Measurements from ENCODE around the gene DMPK. TPM values are rescaled to one million over a fixed set of nuclear protein-coding genes. Genes with fewer than 3 reads are reported as not detected.
A peak's percentile ranks its signal among the peaks of the same experiment; 100 is the strongest.

The DMPK gene
- total RNA-seq, 2 experiments from 2014 or later, result 14.9 to 34.7 TPM

- intact Hi-C loops (cut with micrococcal nuclease; ENCODE audit: unreplicated experiment), result loop anchor here (5.0 kb wide), 1 partner anchor 79 kb away; the partner anchor contains the start of genes QPCTL and SNRPD2
- H3K79me2 ChIP-seq (ENCODE audit: insufficient read depth, low read depth, low read length), result no peaks in the 10 kb centered on the region
- no peaks in the 10 kb centered on the region for H3K9me2 ChIP-seq (ENCODE audit: insufficient read depth, low read length)
- H3K4me1 ChIP-seq (ENCODE audit: insufficient read depth, low read length, poor library complexity, severe bottlenecking), result peaks cover 33% of the 10 kb centered on the region
- H3K27ac ChIP-seq (ENCODE audit: low read depth, low read length, poor library complexity, severe bottlenecking), result peak overlapping the region; percentile 29
- DNase-seq (ENCODE audit: low spot score), result no peak
- H3K4me3 ChIP-seq (ENCODE audit: low read depth, low read length, poor library complexity, severe bottlenecking), result peak overlapping the region; percentile 71
- H3K9me3 ChIP-seq (ENCODE audit: low read length), result no peaks in the 10 kb centered on the region
- no TSS peak for BruUV-seq (replicated peaks)
- peak overlapping the region; percentile 91 for H3K4me2 ChIP-seq (ENCODE audit: low read length)
- ChIA-PET CTCF (ENCODE audit: unreplicated experiment) (no interaction called here), POLR2A (no interaction called here)
- no peak for TF ChIP-seq EZH2phosphoT487 (IDR thresholded peaks at IDR 0.05; ENCODE audit: borderline replicate concordance, low read depth, low read length)
- TF ChIP-seq CTCF (conservative IDR thresholded peaks at IDR 0.05; ENCODE audit: low read length), result no peak
- no peak overlapping the region for H2AFZ ChIP-seq (ENCODE audit: low read length)
- no peaks in the 10 kb centered on the region for H3K36me3 ChIP-seq (ENCODE audit: insufficient read depth, low read length)
- no peaks in the 10 kb centered on the region for H4K20me1 ChIP-seq (ENCODE audit: insufficient read depth, low read length)
Measured at GRCh38 chr19:45771311-45771933, 10.9 kb downstream of the DMPK start.

DNA sequence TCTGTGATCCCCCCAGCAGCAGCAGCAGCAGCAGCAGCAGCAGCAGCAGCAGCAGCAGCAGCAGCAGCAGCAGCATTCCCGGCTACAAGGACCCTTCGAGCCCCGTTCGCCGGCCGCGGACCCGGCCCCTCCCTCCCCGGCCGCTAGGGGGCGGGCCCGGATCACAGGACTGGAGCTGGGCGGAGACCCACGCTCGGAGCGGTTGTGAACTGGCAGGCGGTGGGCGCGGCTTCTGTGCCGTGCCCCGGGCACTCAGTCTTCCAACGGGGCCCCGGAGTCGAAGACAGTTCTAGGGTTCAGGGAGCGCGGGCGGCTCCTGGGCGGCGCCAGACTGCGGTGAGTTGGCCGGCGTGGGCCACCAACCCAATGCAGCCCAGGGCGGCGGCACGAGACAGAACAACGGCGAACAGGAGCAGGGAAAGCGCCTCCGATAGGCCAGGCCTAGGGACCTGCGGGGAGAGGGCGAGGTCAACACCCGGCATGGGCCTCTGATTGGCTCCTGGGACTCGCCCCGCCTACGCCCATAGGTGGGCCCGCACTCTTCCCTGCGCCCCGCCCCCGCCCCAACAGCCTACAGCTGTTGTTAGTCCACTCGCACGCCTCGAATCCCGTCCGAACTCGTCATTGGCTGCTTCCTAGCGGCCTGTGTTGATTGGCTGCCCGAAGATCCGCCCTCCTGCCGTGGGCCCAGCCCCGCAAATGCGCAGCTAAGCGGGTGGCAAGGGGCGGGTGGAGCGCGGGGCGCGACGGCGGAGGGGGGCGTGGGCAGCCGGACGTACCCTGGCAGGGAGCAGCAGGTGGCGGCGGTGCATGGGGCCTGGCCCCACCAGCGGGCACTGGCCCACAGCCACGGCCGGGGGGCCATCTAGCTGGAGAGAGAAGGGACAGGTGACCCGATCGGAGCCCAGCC is 11.8 kb downstream of the DMPK start:
- H3K36me3 ChIP-seq (ENCODE audit: insufficient read depth, low read length), result no peaks in the 10 kb centered on the region

More for the DNA sequence above, 11.8 kb downstream of the DMPK start:
- Histone ChIP-seq H3K79me2 (ENCODE audit: insufficient read depth, low read depth, low read length) (no peaks in the 10 kb centered on the region), H3K9me3 (ENCODE audit: low read length) (no peaks in the 10 kb centered on the region), H4K20me1 (ENCODE audit: insufficient read depth, low read length) (no peaks in the 10 kb centered on the region), H3K4me3 (ENCODE audit: low read depth, low read length, poor library complexity, severe bottlenecking) (peak overlapping the region; percentile 71), H3K27ac (ENCODE audit: low read depth, low read length, poor library complexity, severe bottlenecking) (peak overlapping the region; percentile 71), H2AFZ (ENCODE audit: low read length) (peak overlapping the region; percentile 17; the same call in 1 of the 2 replicates), H3K4me2 (ENCODE audit: low read length) (peak overlapping the region; percentile 91), H3K4me1 (ENCODE audit: insufficient read depth, low read length, poor library complexity, severe bottlenecking) (peaks cover 33% of the 10 kb centered on the region), H3K9me2 (ENCODE audit: insufficient read depth, low read length) (no peaks in the 10 kb centered on the region)
- no TSS peak for BruUV-seq (replicated peaks)
- ChIA-PET CTCF (ENCODE audit: unreplicated experiment) (interaction anchor here (0.5 to 0.6 kb wide), 4 partner anchors 40 to 1552 kb away, joined by 3 to 10 read pairs (median 4); no protein-coding TSS in a partner anchor), POLR2A (interaction anchor here (1.1 to 1.3 kb wide), 2 partner anchors 50 to 93 kb away, joined by 3 to 4 read pairs; partner anchors contain the start of gene SYMPK)
- TF ChIP-seq EZH2phosphoT487 (IDR thresholded peaks at IDR 0.05; ENCODE audit: borderline replicate concordance, low read depth, low read length) (no peak), CTCF (conservative IDR thresholded peaks at IDR 0.05; ENCODE audit: low read length) (peak; percentile 93)
- intact Hi-C loops (cut with micrococcal nuclease; ENCODE audit: unreplicated experiment), result loop anchor here (1.0 to 5.0 kb wide), 3 partner anchors 9 to 78 kb away; partner anchors contain the start of genes QPCTL and SNRPD2
- DNase-seq (ENCODE audit: low spot score), result peak; percentile 97
